ENCODE data around the gene SLC16A8.
A peak's percentile ranks its signal among the peaks of the same experiment; 100 is the strongest.

The SLC16A8 gene

GRCh38 chr22:38114484-38115398, 30.8 kb upstream of the SLC16A8 start:
- FAIRE-seq, result peak; percentile 31
- peak; percentile 85 for DNase-seq (ENCODE audit: insufficient read length, low spot score)

GRCh38 chr22:38112381-38112780, 28.4 kb upstream of the SLC16A8 start:
- FAIRE-seq (no peak), DNase-seq (ENCODE audit: insufficient read length, low spot score) (no peak)

- FAIRE-seq, result no peak
- DNase-seq (ENCODE audit: insufficient read length, low spot score), result no peak
These were observed 28.0 kb upstream of the SLC16A8 start for GRCh38 chr22:38111925-38112355.

- FAIRE-seq (no peak), DNase-seq (ENCODE audit: insufficient read length, low spot score) (no peak)
These were observed 27.2 kb upstream of the SLC16A8 start for GRCh38 chr22:38110863-38111852.

- no peak for FAIRE-seq
These were observed 26.3 kb upstream of the SLC16A8 start, which contains the start of gene BAIAP2L2 for GRCh38 chr22:38110008-38110862. Gene BAIAP2L2 (minus strand): TSS chr22:38110684. CDS start chr22:38110525, 159 bp downstream.

GRCh38 chr22:38109371-38110001, 25.5 kb upstream of the SLC16A8 start:
- no peak for FAIRE-seq
- DNase-seq (ENCODE audit: insufficient read length, low spot score), result no peak

More at GRCh38 chr22:38110008-38110862, 26.3 kb upstream of the SLC16A8 start, which contains the start of gene BAIAP2L2:
- no peak for DNase-seq (ENCODE audit: insufficient read length, low spot score)

GRCh38 chr22:38108561-38109319, 24.8 kb upstream of the SLC16A8 start:
- no peak for FAIRE-seq
- DNase-seq (ENCODE audit: insufficient read length, low spot score), result no peak

GRCh38 chr22:38107692-38108515, 23.9 kb upstream of the SLC16A8 start:
- no peak for FAIRE-seq
- no peak for DNase-seq (ENCODE audit: insufficient read length, low spot score)

GRCh38 chr22:38106814-38107578, 23.0 kb upstream of the SLC16A8 start:
- FAIRE-seq (no peak), DNase-seq (ENCODE audit: insufficient read length, low spot score) (no peak)

GRCh38 chr22:38104084-38104483, 20.1 kb upstream of the SLC16A8 start:
- DNase-seq (ENCODE audit: insufficient read length, low spot score) (no peak), FAIRE-seq (no peak)

- DNase-seq (ENCODE audit: insufficient read length, low spot score), result no peak
- FAIRE-seq, result no peak
These were observed 19.7 kb upstream of the SLC16A8 start for GRCh38 chr22:38103641-38104040.

GRCh38 chr22:38098410-38099249, 14.6 kb upstream of the SLC16A8 start:
- FAIRE-seq, result no peak
- DNase-seq (ENCODE audit: insufficient read length, low spot score), result no peak

- DNase-seq (ENCODE audit: insufficient read length, low spot score), result no peak
- FAIRE-seq, result no peak
These were observed 13.8 kb upstream of the SLC16A8 start for GRCh38 chr22:38097557-38098409.

GRCh38 chr22:38097058-38097457, 13.1 kb upstream of the SLC16A8 start:
- DNase-seq (ENCODE audit: insufficient read length, low spot score) (no peak), FAIRE-seq (no peak)

- FAIRE-seq, result no peak
- no peak for DNase-seq (ENCODE audit: insufficient read length, low spot score)
These were observed 5.5 kb upstream of the SLC16A8 start for GRCh38 chr22:38089474-38089851.
